Epithelial cell of esophagus (primary cell): ENCODE measurements around the gene PAEP.
"Not testable (repeated sequence)": the region's sequence is repeated elsewhere in the genome, so short reads cannot be mapped to it uniquely, and the experiment has no call there.

Experiments
- DNase-seq: peaks from one replicate; pipeline ENCODE4 v3.0.0; 2010; ENCODE audit warnings: low read depth
- H3K4me3 ChIP-seq: 2 replicates; pipeline ENCODE4 v1.5.1; 2011; ENCODE audit warnings: mild to moderate bottlenecking, low read length, control low read depth
- TF ChIP-seq, protein P1 (sequence below): IDR thresholded peaks from 2 replicates; pipeline ENCODE4 v1.5.1; 2011; ENCODE audit warnings: low read depth, mild to moderate bottlenecking, low read length, control low read depth, inconsistent platforms; ENCODE audit not compliant: insufficient read depth; ENCODE audit errors: missing control alignments

PAEP gene

DNA sequence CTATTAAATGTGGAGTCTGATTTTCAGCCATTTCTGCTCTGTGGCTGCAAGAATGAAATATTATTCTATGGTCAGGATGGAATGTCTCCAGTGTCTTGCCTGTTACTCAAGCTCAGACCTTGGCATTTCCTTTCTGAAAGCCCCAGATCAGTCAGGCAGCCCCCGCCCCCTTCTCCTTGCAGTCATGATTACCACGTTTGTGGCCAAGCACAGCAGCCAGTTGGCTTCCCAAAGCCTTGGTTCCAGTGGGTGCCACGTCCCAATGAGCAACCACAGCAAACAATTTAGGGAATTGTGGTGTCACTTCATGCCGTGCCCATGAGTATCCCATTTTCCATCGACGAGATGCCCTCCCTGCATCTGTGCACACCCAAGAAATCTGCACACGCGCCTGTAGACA lies 25.3 kb upstream of the PAEP start:
- TF ChIP-seq, protein P1, sequence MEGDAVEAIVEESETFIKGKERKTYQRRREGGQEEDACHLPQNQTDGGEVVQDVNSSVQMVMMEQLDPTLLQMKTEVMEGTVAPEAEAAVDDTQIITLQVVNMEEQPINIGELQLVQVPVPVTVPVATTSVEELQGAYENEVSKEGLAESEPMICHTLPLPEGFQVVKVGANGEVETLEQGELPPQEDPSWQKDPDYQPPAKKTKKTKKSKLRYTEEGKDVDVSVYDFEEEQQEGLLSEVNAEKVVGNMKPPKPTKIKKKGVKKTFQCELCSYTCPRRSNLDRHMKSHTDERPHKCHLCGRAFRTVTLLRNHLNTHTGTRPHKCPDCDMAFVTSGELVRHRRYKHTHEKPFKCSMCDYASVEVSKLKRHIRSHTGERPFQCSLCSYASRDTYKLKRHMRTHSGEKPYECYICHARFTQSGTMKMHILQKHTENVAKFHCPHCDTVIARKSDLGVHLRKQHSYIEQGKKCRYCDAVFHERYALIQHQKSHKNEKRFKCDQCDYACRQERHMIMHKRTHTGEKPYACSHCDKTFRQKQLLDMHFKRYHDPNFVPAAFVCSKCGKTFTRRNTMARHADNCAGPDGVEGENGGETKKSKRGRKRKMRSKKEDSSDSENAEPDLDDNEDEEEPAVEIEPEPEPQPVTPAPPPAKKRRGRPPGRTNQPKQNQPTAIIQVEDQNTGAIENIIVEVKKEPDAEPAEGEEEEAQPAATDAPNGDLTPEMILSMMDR, result no peak
- no peak overlapping the region for H3K4me3 ChIP-seq
- no peak for DNase-seq

- not testable (repeated sequence) for H3K4me3 ChIP-seq, DNase-seq
These were observed 18.2 kb upstream of the PAEP start for GRCh38 chr9:135543262-135543894.

DNA sequence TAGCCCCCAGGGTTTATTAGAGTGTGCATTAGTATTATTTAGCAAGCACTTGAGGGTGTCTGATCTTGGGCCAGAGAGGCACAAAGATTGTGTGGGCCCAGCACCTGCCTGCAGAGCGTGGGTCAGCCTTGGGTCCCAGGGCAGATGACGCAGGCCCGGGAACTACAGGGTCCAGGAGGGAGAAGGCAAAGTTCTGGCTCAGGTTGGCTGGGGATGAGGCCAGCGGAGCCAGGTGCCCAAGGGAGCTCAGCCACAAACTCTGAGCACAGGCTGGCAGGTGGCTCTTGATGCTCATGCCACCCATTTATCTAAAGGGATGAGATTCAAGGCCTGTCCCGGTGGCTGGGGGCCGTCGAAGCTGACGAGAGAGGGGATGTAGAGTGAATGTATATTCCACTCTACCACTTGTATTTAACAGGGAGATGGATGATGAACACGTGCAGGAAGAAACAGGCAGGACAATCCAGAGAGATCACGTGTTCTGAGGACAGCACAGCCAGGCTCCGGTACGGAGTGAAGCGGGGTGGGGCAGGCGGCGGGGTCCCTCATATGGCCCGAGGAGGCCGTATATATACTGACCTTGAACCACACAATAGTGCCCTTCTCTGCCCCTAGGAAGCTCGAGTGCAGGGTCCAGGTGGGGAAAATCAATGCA lies 16.4 kb upstream of the PAEP start:
- TF ChIP-seq, protein P1, result no peak
- no peak for DNase-seq
- no peak overlapping the region for H3K4me3 ChIP-seq

DNA sequence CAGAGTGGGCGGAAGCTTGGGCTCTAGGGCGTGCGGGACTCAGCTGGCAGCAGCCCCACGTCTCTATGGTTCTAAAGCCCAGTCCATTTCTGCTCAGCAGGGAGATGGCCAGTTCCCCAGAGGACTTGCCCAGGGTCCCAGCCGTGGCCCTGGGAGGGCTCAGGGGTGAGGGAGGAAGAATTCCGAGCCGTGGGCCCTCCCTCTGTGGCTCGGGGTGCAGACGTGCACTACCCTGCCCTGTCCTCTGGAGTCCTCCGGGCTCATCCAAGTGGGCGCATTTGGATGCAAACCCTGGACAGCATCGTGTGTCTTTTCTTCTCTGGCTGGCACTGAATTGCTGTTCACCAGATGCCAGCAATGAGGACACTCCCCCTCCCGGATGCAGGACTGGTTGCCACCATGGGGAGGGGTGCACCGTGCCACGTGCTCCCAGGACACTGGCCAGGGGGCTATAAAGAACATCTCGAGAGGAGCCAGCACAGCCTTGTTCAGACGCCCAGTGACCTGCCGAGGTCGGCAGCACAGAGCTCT lies 15.8 kb upstream of the PAEP start, which contains the start of gene OBP2A:
OBP2A (plus strand) TSS at position 481 of the 531 bp plus-strand sequence. CDS start 55 bp downstream, outside the sequence.
- not testable (repeated sequence) for DNase-seq, H3K4me3 ChIP-seq

DNA sequence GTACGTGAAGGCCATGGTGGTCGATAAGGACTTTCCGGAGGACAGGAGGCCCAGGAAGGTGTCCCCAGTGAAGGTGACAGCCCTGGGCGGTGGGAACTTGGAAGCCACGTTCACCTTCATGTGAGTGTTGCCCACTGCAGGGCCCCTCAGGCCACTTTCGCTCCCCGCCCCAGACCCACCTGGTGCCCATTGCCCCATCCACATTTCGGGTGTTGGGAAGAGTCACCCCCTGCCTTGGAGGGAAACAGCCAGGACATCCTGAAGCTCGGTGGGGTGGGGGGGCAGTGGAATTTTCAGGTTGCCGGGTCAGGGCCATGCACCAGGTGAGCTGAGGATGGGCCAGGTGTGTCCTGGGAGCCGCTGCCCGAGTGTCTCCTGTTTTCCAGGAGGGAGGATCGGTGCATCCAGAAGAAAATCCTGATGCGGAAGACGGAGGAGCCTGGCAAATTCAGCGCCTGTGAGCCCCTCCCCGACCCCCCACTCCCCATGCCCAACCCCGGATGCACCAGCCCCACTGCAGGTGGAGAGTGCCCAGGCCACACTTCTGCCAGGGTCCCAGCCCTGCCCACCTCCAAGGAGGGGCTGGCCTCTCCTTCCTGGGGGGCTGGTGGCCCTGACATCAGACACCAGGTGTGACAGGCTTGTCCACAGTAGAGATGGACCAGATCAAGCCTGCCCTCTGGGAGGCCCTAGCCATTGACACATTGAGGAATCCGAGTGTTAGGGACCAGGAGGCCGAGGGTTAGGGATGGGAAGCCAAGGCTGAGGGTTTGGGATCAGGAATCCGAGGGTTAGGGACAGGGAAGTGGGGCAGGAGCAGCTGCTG lies 14.6 kb upstream of the PAEP start:
- H3K4me3 ChIP-seq, DNase-seq: not testable (repeated sequence)

- TF ChIP-seq, protein P1, result no peak
These were observed 13.5 kb upstream of the PAEP start for GRCh38 chr9:135547756-135548736.

DNA sequence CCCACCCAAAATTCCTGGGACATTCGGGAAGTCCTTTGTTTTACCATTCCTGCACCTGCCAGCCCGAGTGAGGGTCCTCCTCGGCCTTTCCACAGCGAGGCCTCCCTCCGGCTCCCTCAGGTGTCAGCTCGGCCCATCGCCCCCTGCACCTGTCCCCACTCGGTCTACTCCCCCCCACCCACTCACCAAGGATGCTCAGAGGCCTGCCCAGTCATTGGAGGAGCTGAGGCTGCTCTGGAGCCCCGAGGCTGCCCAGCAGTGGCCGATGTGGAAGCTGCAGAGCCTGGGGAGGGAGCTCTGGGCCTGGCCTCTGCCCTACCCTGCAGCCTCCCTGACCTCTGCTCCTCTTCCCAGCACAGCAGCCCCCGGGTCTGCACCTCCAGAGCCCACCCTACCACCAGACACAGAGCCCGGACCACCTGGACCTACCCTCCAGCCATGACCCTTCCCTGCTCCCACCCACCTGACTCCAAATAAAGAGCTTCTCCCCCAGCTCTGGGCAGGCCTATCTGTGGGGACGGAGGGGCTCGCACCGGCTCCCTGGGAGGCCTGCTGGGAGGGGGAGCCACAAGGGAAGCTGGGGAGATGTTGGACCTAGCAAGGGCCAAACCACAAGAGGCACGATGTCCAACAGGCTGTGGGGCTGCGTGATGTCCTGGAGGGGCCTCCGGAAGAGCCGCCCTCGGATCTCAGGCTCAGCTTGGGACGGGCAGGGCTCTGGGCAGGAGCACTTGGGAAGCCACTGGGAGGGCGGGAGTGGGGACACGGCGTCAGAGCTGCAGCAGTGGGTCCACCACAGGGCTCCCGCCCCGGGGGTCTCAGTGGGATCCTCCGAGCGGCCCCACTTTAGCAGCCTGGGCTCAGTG lies 11.8 kb upstream of the PAEP start:
- not testable (repeated sequence) for H3K4me3 ChIP-seq, DNase-seq

More at GRCh38 chr9:135547756-135548736, 13.5 kb upstream of the PAEP start:
- DNase-seq, result no peak
- H3K4me3 ChIP-seq, result no peak overlapping the region

GRCh38 chr9:135550344-135550918 lies 11.1 kb upstream of the PAEP start:
- TF ChIP-seq, protein P1, result no peak
- no peak for DNase-seq
- no peak overlapping the region for H3K4me3 ChIP-seq
